NB4 (cell line): ENCODE results near the gene KIR3DL2.
"Not testable (repeated sequence)": the region's sequence is repeated elsewhere in the genome, so short reads cannot be mapped to it uniquely, and the experiment has no call there.

Experiments
- MYC ChIP-seq: IDR thresholded peaks from 2 replicates; pipeline ENCODE4 v1.6.1; 2011; ENCODE audit warnings: low read depth, low read length
- POLR2A ChIP-seq: IDR thresholded peaks from 2 replicates; pipeline ENCODE4 v1.6.1; 2011; ENCODE audit warnings: mild to moderate bottlenecking; ENCODE audit not compliant: insufficient read length; ENCODE audit errors: extremely low read depth
- TF ChIP-seq, protein P1 (sequence below): IDR thresholded peaks from one replicate; pipeline ENCODE4 v1.5.1; 2012; ENCODE audit warnings: low read depth, low read length
- TF ChIP-seq, protein P2 (sequence below): IDR thresholded peaks from 2 replicates; pipeline ENCODE4 v1.6.1; 2011; ENCODE audit warnings: low read depth, low read length

DNA sequence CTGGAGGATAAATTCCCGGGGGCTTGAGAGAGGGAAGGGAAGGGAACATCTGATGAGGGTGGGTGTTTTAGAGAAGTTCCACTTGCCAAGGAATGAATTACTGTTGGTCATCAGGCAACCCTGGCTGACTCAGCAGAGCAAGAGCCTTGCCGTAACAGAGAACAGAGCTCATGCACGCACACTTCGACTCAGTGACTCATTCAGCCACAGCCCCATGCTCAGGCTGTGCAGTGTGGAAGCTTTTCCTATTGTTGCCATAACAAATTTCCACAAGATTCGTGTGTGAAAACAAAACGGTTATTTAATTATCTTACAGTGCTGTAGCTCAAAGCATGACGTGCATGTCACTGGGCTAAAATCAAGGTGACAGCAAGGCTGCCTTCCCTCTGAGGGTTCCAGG is 9.2 kb downstream of the KIR3DL2 start:
- TF ChIP-seq, protein P1, sequence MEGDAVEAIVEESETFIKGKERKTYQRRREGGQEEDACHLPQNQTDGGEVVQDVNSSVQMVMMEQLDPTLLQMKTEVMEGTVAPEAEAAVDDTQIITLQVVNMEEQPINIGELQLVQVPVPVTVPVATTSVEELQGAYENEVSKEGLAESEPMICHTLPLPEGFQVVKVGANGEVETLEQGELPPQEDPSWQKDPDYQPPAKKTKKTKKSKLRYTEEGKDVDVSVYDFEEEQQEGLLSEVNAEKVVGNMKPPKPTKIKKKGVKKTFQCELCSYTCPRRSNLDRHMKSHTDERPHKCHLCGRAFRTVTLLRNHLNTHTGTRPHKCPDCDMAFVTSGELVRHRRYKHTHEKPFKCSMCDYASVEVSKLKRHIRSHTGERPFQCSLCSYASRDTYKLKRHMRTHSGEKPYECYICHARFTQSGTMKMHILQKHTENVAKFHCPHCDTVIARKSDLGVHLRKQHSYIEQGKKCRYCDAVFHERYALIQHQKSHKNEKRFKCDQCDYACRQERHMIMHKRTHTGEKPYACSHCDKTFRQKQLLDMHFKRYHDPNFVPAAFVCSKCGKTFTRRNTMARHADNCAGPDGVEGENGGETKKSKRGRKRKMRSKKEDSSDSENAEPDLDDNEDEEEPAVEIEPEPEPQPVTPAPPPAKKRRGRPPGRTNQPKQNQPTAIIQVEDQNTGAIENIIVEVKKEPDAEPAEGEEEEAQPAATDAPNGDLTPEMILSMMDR = not testable (repeated sequence)
- not testable (repeated sequence) for TF ChIP-seq POLR2A, MYC
- TF ChIP-seq, protein P2, sequence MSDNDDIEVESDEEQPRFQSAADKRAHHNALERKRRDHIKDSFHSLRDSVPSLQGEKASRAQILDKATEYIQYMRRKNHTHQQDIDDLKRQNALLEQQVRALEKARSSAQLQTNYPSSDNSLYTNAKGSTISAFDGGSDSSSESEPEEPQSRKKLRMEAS = not testable (repeated sequence)
